Ovary (tissue), 3 donors: ENCODE data around the gene PYDC2.

Experiments used
- CTCF ChIP-seq, 3 donors: fragments of 450-650 bp in 2 of 3; fragments of 200-600 bp in 1 of 3; IDR thresholded peaks; one replicate each; pipeline versions ENCODE4 v1.5.1 to v1.8.0; 2016 to 2022; ENCODE audit warnings: antibody characterized with exemption in 3 of 3, mild to moderate bottlenecking in 1 of 3
- POLR2A ChIP-seq: fragments of 450-650 bp; IDR thresholded peaks from one replicate; pipeline ENCODE4 v1.6.1; 2017; ENCODE audit warnings: antibody characterized with exemption, mild to moderate bottlenecking, moderate library complexity
- donor health status: DM: no; HTN: no; CAD: no.

GRCh38 chr3:191431160-191431822 lies 29.7 kb upstream of the PYDC2 start:
- TF ChIP-seq CTCF (IDR thresholded peaks at IDR 0.05) (no peak), POLR2A (no peak)
